SK-N-MC (cell line): ENCODE measurements around the gene CLDND2.

Experiments
- EZH2 ChIP-seq: fragments of 200-600 bp; sonication (generic); IDR thresholded peaks from one replicate; pipeline ENCODE4 v1.6.1; 2017; ENCODE audit warnings: antibody characterized with exemption
- POLR2AphosphoS5 ChIP-seq: IDR thresholded peaks from 2 replicates; pipeline ENCODE4 v1.6.1; 2012; ENCODE audit warnings: mild to moderate bottlenecking, low read depth, low read length, borderline replicate concordance

DNA sequence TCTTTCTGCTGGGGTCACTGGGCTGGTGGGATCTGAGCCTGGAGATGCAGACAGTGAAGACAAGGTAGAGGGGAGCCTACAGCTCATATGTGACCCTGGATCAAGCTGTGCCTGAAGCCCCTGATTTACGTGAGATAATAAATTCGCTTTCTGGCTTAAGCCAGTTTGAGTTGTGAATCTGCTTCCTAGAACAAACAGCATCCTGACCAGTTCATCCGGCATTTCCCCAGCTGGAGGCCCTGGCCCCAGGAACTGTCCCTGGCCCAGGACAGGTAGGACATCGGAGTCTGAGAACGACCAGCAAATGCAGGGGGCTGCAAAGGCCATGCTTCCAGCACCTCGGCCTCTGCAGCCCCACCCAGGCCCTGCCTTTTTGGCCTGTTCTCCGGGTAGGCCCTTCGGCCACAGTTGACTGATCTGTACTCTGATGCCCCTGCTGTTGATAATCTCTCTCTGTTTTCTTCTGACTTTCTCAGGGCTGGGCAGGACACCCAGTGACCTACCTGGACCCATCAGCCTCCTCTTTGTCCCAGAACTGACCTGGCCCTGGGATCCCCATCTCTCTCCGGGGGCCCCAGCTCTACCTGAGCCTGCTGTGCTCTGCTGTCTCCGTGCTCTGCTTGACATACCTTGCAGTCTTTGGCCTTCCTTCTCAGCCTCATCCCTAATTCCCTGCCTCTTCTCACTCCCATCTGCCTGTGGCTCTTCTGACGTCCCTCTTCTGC is 17.4 kb downstream of the CLDND2 start:
- no peak for TF ChIP-seq EZH2
- TF ChIP-seq POLR2AphosphoS5, result no peak
